Upper lobe of right lung (tissue), 1 donor: ENCODE measurements around the gene VPS13D. TPM values are rescaled to one million over a fixed set of nuclear protein-coding genes. Genes with fewer than 3 reads are reported as not detected.
A peak's percentile ranks its signal among the peaks of the same experiment; 100 is the strongest.

ENCODE experiments used
- ATAC-seq: fragments of 200-7000 bp; cut with Tn5 transposase; one replicate; pipeline ENCODE4 v1.9.1; 2020; ENCODE audit warnings: mild to moderate bottlenecking, moderate library complexity
- DNase-seq: peaks from one replicate; pipeline ENCODE4 v3.0.0-alpha.2; 2020
- H3K27ac ChIP-seq: fragments of 200-600 bp; one replicate; pipeline ENCODE4 v1.8.0; 2022
- H3K27me3 ChIP-seq: fragments of 200-600 bp; one replicate; pipeline ENCODE4 v1.8.0; 2022; ENCODE audit warnings: mild to moderate bottlenecking
- H3K36me3 ChIP-seq: fragments of 200-600 bp; one replicate; pipeline ENCODE4 v1.8.0; 2022
- H3K4me1 ChIP-seq: fragments of 200-600 bp; one replicate; pipeline ENCODE4 v1.8.0; 2022
- H3K4me3 ChIP-seq: fragments of 200-600 bp; one replicate; pipeline ENCODE4 v1.8.0; 2022; ENCODE audit warnings: mild to moderate bottlenecking
- H3K9me3 ChIP-seq: fragments of 200-600 bp; one replicate; pipeline ENCODE4 v1.8.0; 2022
- CTCF ChIP-seq: fragments of 200-600 bp; IDR thresholded peaks from one replicate; pipeline ENCODE4 v1.8.0; 2022; ENCODE audit warnings: antibody characterized with exemption
- intact Hi-C: fragments of 100-400 bp; cut with DNase I; formaldehyde crosslinking; loops from one replicate; pipeline ENCODE4 v1.11.0; 2022
- total RNA-seq: library from RNA; stranded (reverse); fragmentation: NEBNext Ultra II Directional; extraction: Animal tissue kit (Norgen Biotek cat#: 25700); gene quantifications from one replicate; pipeline ENCODE4 v1.2.1, GENCODE V29; 2021
- donor health status: DM: no; HTN: yes; CAD: no; lungs with severe emphysema.

The VPS13D gene
- total RNA-seq, 1 donor from 2014 or later = 74.7 TPM

GRCh38 chr1:12548973-12549459 lies 319.2 kb downstream of the VPS13D start:
- no peaks in the 10 kb centered on the region for H3K36me3 ChIP-seq
- no peak overlapping the region for H3K4me3 ChIP-seq
- intact Hi-C loops = no loop called here
- peak; percentile 21 for ATAC-seq
- peak overlapping the region; percentile 51 for H3K27ac ChIP-seq
- peaks cover 34% of the 10 kb centered on the region for H3K4me1 ChIP-seq
- no peaks in the 10 kb centered on the region for H3K27me3 ChIP-seq
- no peaks in the 10 kb centered on the region for H3K9me3 ChIP-seq
- TF ChIP-seq CTCF = no peak
- peak; percentile 68 for DNase-seq

- H3K4me3 ChIP-seq = no peak overlapping the region
- H3K4me1 ChIP-seq = peaks cover 34% of the 10 kb centered on the region
- peak; percentile 4 for ATAC-seq
Measured at GRCh38 chr1:12549460-12550349, 319.9 kb downstream of the VPS13D start.

GRCh38 chr1:12551584-12551983 lies 321.8 kb downstream of the VPS13D start:
- no peak overlapping the region for H3K27ac ChIP-seq
- no peaks in the 10 kb centered on the region for H3K27me3 ChIP-seq
- no peak for ATAC-seq
- intact Hi-C loops = no loop called here
- H3K9me3 ChIP-seq = no peaks in the 10 kb centered on the region
- no peak for TF ChIP-seq CTCF
- no peak for DNase-seq
- H3K36me3 ChIP-seq = no peaks in the 10 kb centered on the region
- peaks cover 38% of the 10 kb centered on the region for H3K4me1 ChIP-seq
- H3K4me3 ChIP-seq = no peak overlapping the region

More at GRCh38 chr1:12549460-12550349, 319.9 kb downstream of the VPS13D start:
- Histone ChIP-seq H3K27ac (peak overlapping the region; percentile 51), H3K36me3 (no peaks in the 10 kb centered on the region), H3K27me3 (no peaks in the 10 kb centered on the region), H3K9me3 (no peaks in the 10 kb centered on the region)
- TF ChIP-seq CTCF = no peak
- peak; percentile 64 for DNase-seq
- intact Hi-C loops = no loop called here

GRCh38 chr1:12552111-12552888 lies 322.5 kb downstream of the VPS13D start:
- Histone ChIP-seq H3K36me3 (no peaks in the 10 kb centered on the region), H3K4me1 (peaks cover 45% of the 10 kb centered on the region), H3K27me3 (no peaks in the 10 kb centered on the region), H3K4me3 (no peak overlapping the region), H3K27ac (no peak overlapping the region), H3K9me3 (no peaks in the 10 kb centered on the region)
- intact Hi-C loops = no loop called here
- peak; percentile 59 for DNase-seq
- TF ChIP-seq CTCF = no peak
- ATAC-seq = no peak

- H3K9me3 ChIP-seq = no peaks in the 10 kb centered on the region
- intact Hi-C loops = no loop called here
- peak; percentile 58 for DNase-seq
- H3K4me1 ChIP-seq = peaks cover 53% of the 10 kb centered on the region
- H3K36me3 ChIP-seq = no peaks in the 10 kb centered on the region
- no peaks in the 10 kb centered on the region for H3K27me3 ChIP-seq
- TF ChIP-seq CTCF = no peak
- no peak for ATAC-seq
- H3K4me3 ChIP-seq = no peak overlapping the region
- H3K27ac ChIP-seq = peak overlapping the region; percentile 63
Measured at GRCh38 chr1:12552951-12553921, 323.4 kb downstream of the VPS13D start.
